HepG2 (cell line): Measurements from ENCODE around the gene TXNRD1. TPM values are rescaled to one million over a fixed set of nuclear protein-coding genes. Genes with fewer than 3 reads are reported as not detected.
A peak's percentile ranks its signal among the peaks of the same experiment; 100 is the strongest.

Experiments
- AHR ChIP-seq: IDR thresholded peaks from 2 replicates; pipeline ENCODE4 v1.6.1; 2018; ENCODE audit warnings: missing genetic modification reagents, missing compliant biosample characterization
- ASH2L ChIP-seq: fragments of 300-600, 200-600 bp; sonication (generic); IDR thresholded peaks from 2 replicates; pipeline ENCODE4 v1.7.0; 2017; ENCODE audit warnings: low read depth, mild to moderate bottlenecking, moderate library complexity, mixed read lengths, low read length; ENCODE audit not compliant: insufficient read length
- BCL6 ChIP-seq: IDR thresholded peaks from 2 replicates; pipeline ENCODE4 v1.6.1; 2016; ENCODE audit warnings: missing genetic modification reagents, missing compliant biosample characterization
- DZIP1 ChIP-seq: sonication (generic); formaldehyde crosslinking; IDR thresholded peaks from 2 replicates; pipeline ENCODE4 v1.5.0; 2020; ENCODE audit warnings: mild to moderate bottlenecking, missing genetic modification reagents
- HMGXB3 ChIP-seq: sonication (generic); formaldehyde crosslinking; IDR thresholded peaks from 2 replicates; pipeline ENCODE4 v1.4.0; 2020; ENCODE audit warnings: missing genetic modification reagents, borderline replicate concordance
- MED1 ChIP-seq: sonication (generic); formaldehyde crosslinking; IDR thresholded peaks from 2 replicates; pipeline ENCODE4 v1.4.0; 2020; ENCODE audit warnings: missing genetic modification reagents
- MYC ChIP-seq: sonication (generic); formaldehyde crosslinking; IDR thresholded peaks from 2 replicates; pipeline ENCODE4 v1.9.0; 2021; ENCODE audit warnings: missing genetic modification reagents, borderline replicate concordance
- NR0B2 ChIP-seq: sonication (generic); formaldehyde crosslinking; IDR thresholded peaks from 2 replicates; pipeline ENCODE4 v1.4.0; 2020; ENCODE audit warnings: mild to moderate bottlenecking, missing genetic modification reagents
- ONECUT2 ChIP-seq: sonication (generic); formaldehyde crosslinking; IDR thresholded peaks from 2 replicates; pipeline ENCODE4 v1.4.0; 2020; ENCODE audit warnings: missing genetic modification reagents
- PLSCR1 ChIP-seq: sonication (generic); formaldehyde crosslinking; IDR thresholded peaks from 2 replicates; pipeline ENCODE4 v1.5.0; 2020; ENCODE audit warnings: missing genetic modification reagents, mild to moderate bottlenecking, borderline replicate concordance
- POGZ ChIP-seq: sonication (generic); formaldehyde crosslinking; IDR thresholded peaks from 2 replicates; pipeline ENCODE4 v1.4.0; 2020; ENCODE audit warnings: mild to moderate bottlenecking, missing genetic modification reagents
- POLR2G ChIP-seq: fragments of 200-400 bp; formaldehyde crosslinking; IDR thresholded peaks from 2 replicates; pipeline ENCODE4 v1.6.1; 2018; ENCODE audit warnings: mild to moderate bottlenecking, low read depth, low read length, moderate library complexity
- SALL1 ChIP-seq: sonication (generic); formaldehyde crosslinking; IDR thresholded peaks from 2 replicates; pipeline ENCODE4 v1.8.0; 2022; ENCODE audit warnings: mild to moderate bottlenecking, missing genetic modification reagents
- SNAPC2 ChIP-seq: sonication (generic); formaldehyde crosslinking; IDR thresholded peaks from 2 replicates; pipeline ENCODE4 v1.8.1; 2022; ENCODE audit warnings: mild to moderate bottlenecking, missing genetic modification reagents
- SP1 ChIP-seq, 2 experiments: fragments of 450-650 bp in 1 of 2; sonication (generic) in 1 of 2; formaldehyde crosslinking in 1 of 2; IDR thresholded peaks; 2 replicates each; pipeline versions ENCODE4 v1.4.0 to v1.6.1; 2016 to 2020; ENCODE audit warnings: missing genetic modification reagents in 1 of 2
- SP2 ChIP-seq: sonication (generic); formaldehyde crosslinking; IDR thresholded peaks from 2 replicates; pipeline ENCODE4 v1.5.1; 2020; ENCODE audit warnings: mild to moderate bottlenecking, missing genetic modification reagents
- TAF15 ChIP-seq: fragments of 200-400 bp; formaldehyde crosslinking; IDR thresholded peaks from one replicate; pipeline ENCODE4 v1.6.1; 2018; ENCODE audit warnings: mild to moderate bottlenecking, low read depth, low read length; ENCODE audit not compliant: poor library complexity, severe bottlenecking
- ZMAT3 ChIP-seq: sonication (generic); formaldehyde crosslinking; conservative IDR thresholded peaks from 2 replicates; pipeline ENCODE4 v1.7.0; 2021; ENCODE audit warnings: missing genetic modification reagents
- polyA plus RNA-seq, 8 experiments: library from polyadenylated mRNA; depleted of rRNA in 3 of 8; stranded (reverse) in 7 of 8; unstranded in 1 of 8; fragments of >200 nt; fragmentation: Illumina TruSeq in 4 of 8; extraction: Trizol in 4 of 8; gene quantifications; 2 replicates each; pipeline versions ENCODE4 v1.2.1 to v1.2.3, GENCODE V29; 2011 to 2016; ENCODE audit warnings: low read depth in 4 of 8, missing spikeins in 1 of 8, mixed read lengths in 1 of 8; ENCODE audit not compliant: insufficient read depth in 1 of 8
- total RNA-seq, 5 experiments: library from RNA; depleted of rRNA; stranded (reverse); fragments of >200 nt; fragmentation: Illumina TruSeq; extraction: Trizol; gene quantifications; 2 replicates each; pipeline ENCODE4 v1.2.3, GENCODE V29; 2016; ENCODE audit warnings: low read depth in 1 of 5

TXNRD1 gene
- total and polyA plus RNA-seq, 2 of the 13 experiments (the other 11 are each of a cell fraction or from before 2014, with no cell fraction given), result 54.0 to 190 TPM

GRCh38 chr12:104286516-104287482, 71.2 kb downstream of the TXNRD1 start (continued):
- TF ChIP-seq ONECUT2 (CRISPR knock-in tag) (no peak), SP2 (CRISPR knock-in tag) (peak; percentile 80), POLR2G (peak; percentile 96), TAF15 (no peak), HMGXB3 (CRISPR knock-in tag) (peak; percentile 71; the same call in 1 of the 2 replicates), PLSCR1 (no peak), MED1 (peak; percentile 48; the same call in 1 of the 2 replicates), NR0B2 (CRISPR knock-in tag) (peak; percentile 77), SNAPC2 (peak; percentile 79; the same call in 1 of the 2 replicates), ASH2L (peak; percentile 58), DZIP1 (CRISPR knock-in tag) (0 out of 2 replicates have a peak, but pooled peaks have one; percentile 39), BCL6 (CRISPR knock-in tag) (no peak), AHR (CRISPR knock-in tag) (peak; percentile 67; the same call in 1 of the 2 replicates), MYC (peak; percentile 72), SALL1 (CRISPR knock-in tag) (peak; percentile 87), ZMAT3 (CRISPR knock-in tag) (0 out of 2 replicates have a peak, but pooled peaks have one; percentile 62), SP1 (IDR thresholded peaks at IDR 0.05) (no peak), SP1 (CRISPR knock-in tag; IDR thresholded peaks at IDR 0.05) (peak; percentile 57; the same call in 1 of the 2 replicates), POGZ (peak; percentile 70)
